HG03520 (cell line): ENCODE measurements around the gene PCNX2.
A peak's percentile ranks its signal among the peaks of the same experiment; 100 is the strongest.

Source experiments
- ATAC-seq: cut with Tn5 transposase; IDR thresholded peaks from one replicate; pipeline ENCODE4 v1.9.1; 2021; ENCODE audit warnings: mild to moderate bottlenecking, moderate library complexity; ENCODE audit not compliant: unreplicated experiment

Gene PCNX2

GRCh38 chr1:233268389-233269022, 27.0 kb downstream of the PCNX2 start:
- ATAC-seq = peak; percentile 69

DNA sequence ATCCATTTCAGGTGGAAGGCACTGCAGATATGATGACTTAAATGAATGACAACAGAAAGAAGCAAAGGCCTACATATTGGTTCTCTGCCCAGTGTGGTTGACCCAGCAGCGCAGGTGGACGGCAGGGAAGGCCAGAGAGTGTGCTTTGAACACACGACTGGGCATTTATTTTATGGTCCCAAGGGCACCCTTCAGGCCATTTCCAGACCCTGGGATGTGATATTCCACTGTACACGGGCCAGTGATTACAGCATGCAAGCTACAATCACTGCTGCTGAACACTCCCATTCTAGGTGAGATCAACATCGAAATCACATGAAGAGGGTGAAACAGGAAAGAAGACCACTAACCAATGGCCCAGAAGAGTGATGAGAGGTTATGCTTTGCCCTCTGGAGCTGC, 33.8 kb downstream of the PCNX2 start:
- peak; percentile 2 for ATAC-seq

- ATAC-seq = peak; percentile 94
Measured at GRCh38 chr1:233261206-233261605, 34.3 kb downstream of the PCNX2 start.

DNA sequence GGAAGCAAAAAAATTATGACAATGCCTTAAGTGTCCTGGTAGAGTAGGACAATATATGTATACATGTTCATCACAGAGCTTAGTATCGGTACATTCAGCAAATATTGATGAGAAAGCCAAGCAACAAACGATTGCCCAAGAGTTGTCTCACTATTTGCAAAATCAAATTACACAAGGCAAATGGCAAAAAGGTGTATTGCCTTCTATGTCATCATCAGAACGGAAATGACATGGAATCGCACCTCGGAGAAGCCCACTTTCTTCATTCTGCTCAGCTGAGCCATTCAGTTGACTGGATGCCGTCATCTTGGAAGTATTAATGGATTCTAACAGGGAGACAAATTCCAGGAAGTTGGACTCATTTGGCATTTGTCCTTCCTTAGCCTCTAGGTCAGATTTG, 37.7 kb downstream of the PCNX2 start:
- no peak for ATAC-seq

DNA sequence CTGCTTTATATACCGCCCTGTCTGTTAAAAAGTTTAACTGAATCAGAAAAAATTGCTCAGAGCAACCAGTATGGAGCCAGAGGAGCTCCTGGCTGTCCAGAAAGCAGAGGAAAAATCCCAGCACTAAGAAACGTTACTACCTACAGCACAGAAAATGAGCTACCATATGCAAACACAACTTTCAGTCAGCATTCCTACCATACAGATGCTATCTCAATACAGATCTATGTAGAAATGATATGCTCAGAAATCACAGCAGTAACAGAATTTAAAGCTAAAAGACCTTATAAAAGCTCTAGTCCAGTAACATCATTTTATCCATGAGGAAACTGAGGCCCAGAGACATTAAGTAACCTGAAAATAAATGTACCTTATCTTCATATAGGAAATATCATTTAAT, 38.7 kb downstream of the PCNX2 start:
- no peak for ATAC-seq

- ATAC-seq = no peak
Measured at GRCh38 chr1:233256191-233256590, 39.3 kb downstream of the PCNX2 start.

GRCh38 chr1:233255145-233255544, 40.4 kb downstream of the PCNX2 start:
- ATAC-seq = no peak

DNA sequence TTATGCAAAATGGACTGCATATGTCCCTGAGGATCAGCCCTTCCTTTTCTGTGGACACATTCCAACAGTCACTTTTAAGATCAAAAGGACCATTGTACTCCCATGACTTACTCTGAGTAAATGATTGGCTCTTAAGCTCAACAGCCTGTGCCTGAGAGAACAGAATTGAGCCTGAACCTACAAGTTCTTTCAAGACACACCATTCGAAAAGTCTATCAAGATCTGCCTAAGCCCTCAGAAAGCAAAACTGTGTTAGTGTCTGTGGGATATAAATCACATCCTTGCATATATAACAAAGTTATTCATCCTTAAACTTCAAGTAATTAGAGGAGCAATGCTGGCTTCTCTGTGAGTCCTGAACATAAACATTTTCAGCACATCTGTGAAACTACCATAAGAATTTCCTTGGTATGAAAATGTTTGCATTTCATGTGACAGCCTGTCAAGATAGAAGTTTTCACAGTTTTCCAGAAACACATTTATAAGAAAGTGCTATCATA, 41.6 kb downstream of the PCNX2 start:
- ATAC-seq = no peak

DNA sequence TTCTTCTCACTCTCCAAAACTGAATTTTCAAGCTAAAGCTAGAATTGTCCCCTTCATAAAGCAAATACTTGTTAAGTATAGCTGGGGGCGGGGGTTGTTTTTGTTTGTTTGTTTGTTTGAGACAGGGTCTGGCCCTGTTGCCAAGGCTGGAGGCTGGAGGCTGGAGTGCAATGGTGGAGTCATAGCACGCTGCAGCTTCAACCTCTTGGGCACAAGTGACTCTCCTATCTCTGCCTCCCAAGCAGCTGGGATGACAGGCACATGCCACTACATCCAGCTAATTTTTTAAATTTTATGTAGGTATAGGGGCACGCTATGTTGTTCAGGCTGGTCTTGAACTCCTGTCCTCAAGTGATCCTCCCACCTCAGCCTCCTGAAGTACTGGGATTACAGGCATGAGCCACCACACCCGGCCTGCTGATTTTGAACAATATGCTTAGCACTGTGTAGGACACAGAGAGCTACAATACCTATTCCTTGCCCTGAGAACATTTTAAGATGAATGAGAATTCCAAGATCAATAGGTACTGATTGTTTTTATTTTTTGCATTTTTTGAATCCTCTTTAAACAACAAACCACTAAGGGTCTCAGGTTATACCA, 42.2 kb downstream of the PCNX2 start:
- no peak for ATAC-seq

DNA sequence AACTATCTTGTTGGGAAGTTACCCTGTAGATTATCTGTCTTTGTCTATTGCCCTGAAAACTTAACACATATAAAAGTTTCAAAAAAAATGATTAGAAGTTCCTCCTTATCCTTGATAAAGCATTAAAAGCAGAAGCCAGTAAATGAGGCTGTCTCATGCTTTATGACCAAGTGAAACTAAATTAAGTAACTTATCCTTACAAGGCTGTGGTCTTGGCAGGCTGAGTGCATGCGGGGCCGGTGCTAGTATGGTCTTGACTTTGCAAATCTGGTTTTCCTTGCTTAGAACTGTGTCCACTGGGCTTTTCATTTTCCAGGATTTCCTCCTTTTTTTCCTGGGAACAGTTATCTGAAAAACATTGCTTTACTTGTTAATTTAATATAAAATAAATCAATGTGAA, 43.1 kb downstream of the PCNX2 start:
- no peak for ATAC-seq

- no peak for ATAC-seq
Measured at GRCh38 chr1:233251201-233251720, 44.3 kb downstream of the PCNX2 start.

DNA sequence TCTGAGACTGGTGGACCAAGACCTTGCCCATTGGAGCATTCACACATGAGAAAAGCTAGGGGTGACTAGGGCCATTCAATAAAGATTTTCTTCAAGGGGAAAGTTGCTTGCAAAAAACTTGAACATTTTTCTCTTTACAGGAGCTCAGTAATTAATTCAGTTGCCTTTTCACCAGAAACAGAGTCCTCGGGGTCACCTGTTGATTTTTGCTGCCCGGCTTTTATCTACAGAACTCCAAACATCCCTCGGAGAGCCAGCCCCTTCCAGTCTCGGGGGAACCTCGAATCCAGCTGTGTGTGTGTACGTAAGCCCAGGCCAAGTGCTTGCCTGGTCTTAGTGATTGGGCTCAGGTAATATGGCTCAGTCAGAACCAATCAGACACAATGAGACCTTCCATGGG, 47.5 kb downstream of the PCNX2 start:
- no peak for ATAC-seq

DNA sequence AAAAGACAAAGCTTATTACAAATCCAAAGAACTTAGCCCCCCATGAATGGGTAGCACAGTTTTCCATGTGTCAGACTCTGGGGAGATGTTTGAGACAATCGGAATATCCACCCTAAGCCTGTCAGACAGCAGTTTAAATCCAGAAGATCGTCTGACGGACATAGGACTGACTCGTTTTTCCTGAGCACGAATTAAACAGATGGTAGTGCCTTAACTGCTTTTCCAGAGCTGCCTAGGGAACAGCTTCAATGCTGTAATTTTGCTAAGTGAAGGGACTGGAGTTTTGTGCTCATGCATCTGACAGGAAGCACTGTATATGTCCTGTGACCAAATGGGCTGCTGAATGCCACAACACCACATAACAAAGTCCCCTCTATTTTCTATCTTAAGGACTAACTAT, 48.6 kb downstream of the PCNX2 start:
- no peak for ATAC-seq

DNA sequence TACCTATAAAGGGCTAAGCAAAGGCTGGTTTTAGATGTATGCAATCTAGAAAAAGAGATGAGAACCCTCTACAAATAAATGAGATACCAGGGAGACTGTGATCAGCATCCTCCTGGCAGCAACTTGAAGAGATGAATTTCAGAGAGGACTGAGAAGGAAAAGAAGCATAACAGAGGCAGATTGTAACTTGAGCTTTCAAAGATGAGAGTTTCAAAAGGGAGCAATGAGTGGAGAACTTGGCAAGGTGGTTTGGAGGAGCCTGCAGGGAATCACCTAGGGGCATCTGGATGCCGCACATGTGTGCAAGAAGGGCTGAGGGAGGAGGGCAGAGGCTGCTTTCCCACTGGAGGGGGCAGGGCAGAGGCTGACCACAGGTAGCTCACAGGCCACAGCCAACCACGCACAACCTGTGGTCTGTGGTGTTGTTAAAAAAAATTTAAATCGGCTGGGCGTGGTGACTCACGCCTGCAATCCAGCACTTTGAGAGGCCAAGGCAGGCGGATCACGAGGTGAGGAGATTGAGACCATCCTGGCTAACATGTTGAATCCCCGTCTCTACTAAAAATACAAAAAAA, 50.2 kb downstream of the PCNX2 start:
- no peak for ATAC-seq

- no peak for ATAC-seq
Measured at GRCh38 chr1:233244183-233244582, 51.3 kb downstream of the PCNX2 start.

GRCh38 chr1:233242827-233243483, 52.6 kb downstream of the PCNX2 start:
- ATAC-seq = no peak

DNA sequence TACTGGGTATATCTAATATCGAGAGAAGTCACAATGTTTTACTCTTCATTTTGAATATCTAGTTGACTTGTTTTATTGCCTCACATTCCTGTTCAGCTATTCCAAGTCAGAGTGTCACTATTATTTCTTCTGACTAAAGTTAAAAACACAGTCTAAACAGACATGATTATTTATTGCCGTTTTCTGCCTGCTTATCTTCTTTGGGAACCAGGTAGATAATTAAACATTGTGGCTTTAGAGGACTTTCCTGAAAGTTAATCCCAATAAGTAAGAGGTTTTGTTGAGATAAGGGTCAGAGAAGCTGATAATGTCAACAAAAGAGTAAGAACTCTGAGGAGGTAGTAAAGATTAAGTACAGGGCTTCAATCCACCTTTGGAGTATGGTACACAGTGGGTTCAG, 53.8 kb downstream of the PCNX2 start:
- ATAC-seq = no peak

- no peak for ATAC-seq
Measured at GRCh38 chr1:233240829-233241682, 54.5 kb downstream of the PCNX2 start.

- no peak for ATAC-seq
Measured at GRCh38 chr1:233240371-233240770, 55.2 kb downstream of the PCNX2 start.

GRCh38 chr1:233238884-233239431, 56.6 kb downstream of the PCNX2 start:
- ATAC-seq = no peak
